Measurements from ENCODE around the gene YDJC.

DNA sequence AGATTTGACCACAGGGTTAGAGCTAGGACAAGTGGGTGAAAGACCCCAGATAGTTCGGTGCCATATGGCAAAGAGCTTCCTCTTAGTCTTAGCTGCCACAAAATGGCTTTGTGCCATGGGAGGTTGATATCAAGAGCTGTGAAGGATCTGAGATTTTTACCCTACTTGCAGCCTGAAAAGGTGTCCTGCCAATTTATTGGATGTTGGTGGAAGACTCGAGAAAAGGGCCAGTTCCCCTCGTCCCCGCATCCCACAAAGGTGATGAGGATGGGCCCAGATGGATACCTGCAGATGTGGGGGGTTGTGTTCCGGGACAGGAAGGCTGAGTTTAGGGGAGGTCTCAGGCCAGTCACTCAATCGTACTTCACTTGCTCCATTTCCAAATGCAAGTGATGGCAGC lies 27.2 kb downstream of the YDJC start:
- TF ChIP-seq EP300 (IDR thresholded peaks at IDR 0.05) (no peak), CTCF (IDR thresholded peaks at IDR 0.05) (no peak), POLR2A (IDR thresholded peaks at IDR 0.05) (no peak)

Data from suprapubic skin (tissue), 3 donors.